GM12864 (cell line): ENCODE data around the gene OR51F1.
"Not testable (repeated sequence)": the region's sequence is repeated elsewhere in the genome, so short reads cannot be mapped to it uniquely, and the experiment has no call there.

ENCODE experiments used
- DNase-seq: peaks from one replicate; pipeline ENCODE4 v3.0.0-alpha.2; 2011; ENCODE audit warnings: low read depth
- H3K4me3 ChIP-seq: 2 replicates; pipeline ENCODE4 v1.5.1; 2011; ENCODE audit warnings: mild to moderate bottlenecking, low read depth, low read length, control low read depth
- TF ChIP-seq, protein P1 (sequence below): IDR thresholded peaks from 2 replicates; pipeline ENCODE4 v1.5.1; 2011; ENCODE audit warnings: low read depth, mild to moderate bottlenecking, moderate library complexity, low read length, control low read depth, inconsistent platforms; ENCODE audit errors: missing control alignments

The OR51F1 gene

DNA sequence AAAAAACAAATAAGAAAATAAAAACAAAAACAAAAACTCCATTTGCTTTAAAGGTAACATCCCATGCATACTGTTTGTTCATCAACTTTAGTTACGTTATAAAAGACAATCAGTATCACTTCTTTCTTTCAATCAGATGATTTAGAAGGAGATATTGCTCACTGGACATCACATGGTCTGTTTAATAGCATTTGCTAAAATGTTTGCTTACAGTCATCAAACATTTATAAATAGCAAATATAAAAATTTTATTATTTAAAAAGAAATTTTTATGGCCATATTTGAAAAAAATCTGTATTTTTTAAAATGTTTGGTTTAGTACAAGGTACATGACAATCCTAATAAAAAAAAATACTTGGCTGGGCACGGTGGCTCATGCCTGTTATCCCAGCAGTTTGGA lies 42.6 kb downstream of the OR51F1 start:
- no peak for DNase-seq
- TF ChIP-seq, protein P1, sequence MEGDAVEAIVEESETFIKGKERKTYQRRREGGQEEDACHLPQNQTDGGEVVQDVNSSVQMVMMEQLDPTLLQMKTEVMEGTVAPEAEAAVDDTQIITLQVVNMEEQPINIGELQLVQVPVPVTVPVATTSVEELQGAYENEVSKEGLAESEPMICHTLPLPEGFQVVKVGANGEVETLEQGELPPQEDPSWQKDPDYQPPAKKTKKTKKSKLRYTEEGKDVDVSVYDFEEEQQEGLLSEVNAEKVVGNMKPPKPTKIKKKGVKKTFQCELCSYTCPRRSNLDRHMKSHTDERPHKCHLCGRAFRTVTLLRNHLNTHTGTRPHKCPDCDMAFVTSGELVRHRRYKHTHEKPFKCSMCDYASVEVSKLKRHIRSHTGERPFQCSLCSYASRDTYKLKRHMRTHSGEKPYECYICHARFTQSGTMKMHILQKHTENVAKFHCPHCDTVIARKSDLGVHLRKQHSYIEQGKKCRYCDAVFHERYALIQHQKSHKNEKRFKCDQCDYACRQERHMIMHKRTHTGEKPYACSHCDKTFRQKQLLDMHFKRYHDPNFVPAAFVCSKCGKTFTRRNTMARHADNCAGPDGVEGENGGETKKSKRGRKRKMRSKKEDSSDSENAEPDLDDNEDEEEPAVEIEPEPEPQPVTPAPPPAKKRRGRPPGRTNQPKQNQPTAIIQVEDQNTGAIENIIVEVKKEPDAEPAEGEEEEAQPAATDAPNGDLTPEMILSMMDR: no peak
- H3K4me3 ChIP-seq: no peak overlapping the region

GRCh38 chr11:4722616-4723534 lies 46.9 kb downstream of the OR51F1 start:
- not testable (repeated sequence) for DNase-seq, H3K4me3 ChIP-seq
- TF ChIP-seq, protein P1: peak; percentile 33
